GM12865 (cell line): ENCODE data around the gene SCFD2.

Experiments
- DNase-seq: peaks from one replicate; pipeline ENCODE4 v3.0.0; 2010; ENCODE audit warnings: low read depth
- H3K4me3 ChIP-seq: 2 replicates; pipeline ENCODE4 v1.5.1; 2011; ENCODE audit warnings: mild to moderate bottlenecking, low read depth, low read length, control low read depth
- CTCF ChIP-seq: IDR thresholded peaks from 2 replicates; pipeline ENCODE4 v1.5.1; 2011; ENCODE audit warnings: low read length, control low read depth, low read depth, inconsistent platforms; ENCODE audit not compliant: insufficient read depth; ENCODE audit errors: missing control alignments

Gene SCFD2

GRCh38 chr4:52861879-52862616, 503.8 kb downstream of the SCFD2 start, which contains the start of gene RASL11B:
Gene RASL11B, plus strand, starts transcription at chr4:52862317. Its CDS starts 191 bp downstream, at chr4:52862508.
- no peak for TF ChIP-seq CTCF
- H3K4me3 ChIP-seq: peak within 1 kb of the TSS; percentile 54
- DNase-seq: peak; percentile 78

DNA sequence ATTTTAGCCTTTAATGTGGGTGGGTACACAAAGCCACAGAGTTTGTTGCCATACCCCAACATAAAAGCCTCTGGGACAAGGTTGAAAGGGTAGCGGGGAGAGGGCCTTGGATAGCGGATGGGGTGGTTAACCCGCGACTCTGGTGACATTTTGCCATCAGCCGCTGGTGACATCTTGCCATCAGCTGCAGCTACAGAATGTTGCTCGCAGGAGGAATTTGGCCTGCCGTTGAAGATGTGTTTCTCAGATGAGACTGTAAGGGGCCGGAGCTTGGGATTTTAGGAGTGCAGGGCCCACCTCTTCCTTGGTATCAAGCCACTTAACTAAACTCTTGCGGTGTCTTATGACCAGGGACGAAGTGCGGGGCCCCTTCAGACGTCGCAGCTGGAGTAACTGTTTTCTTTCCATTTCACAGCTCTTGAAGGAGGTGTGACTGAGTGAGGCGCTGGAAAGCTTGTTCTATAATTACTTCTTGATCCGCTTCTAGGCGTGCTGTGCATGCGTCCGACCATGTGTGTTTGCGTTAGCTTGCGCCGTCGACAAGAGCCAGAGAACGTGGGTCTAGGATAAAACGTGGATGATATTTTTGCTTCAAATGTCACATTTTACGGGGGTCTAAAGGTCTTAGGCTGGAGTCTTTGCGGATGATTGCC, 504.6 kb downstream of the SCFD2 start:
- DNase-seq: no peak
- peak overlapping the region; percentile 54 for H3K4me3 ChIP-seq
- no peak for TF ChIP-seq CTCF

- H3K4me3 ChIP-seq: no peak overlapping the region
- no peak for TF ChIP-seq CTCF
These were observed 505.5 kb downstream of the SCFD2 start for GRCh38 chr4:52860361-52860760.

GRCh38 chr4:52856801-52857200, 509.1 kb downstream of the SCFD2 start:
- no peak overlapping the region for H3K4me3 ChIP-seq
- TF ChIP-seq CTCF: no peak
- DNase-seq: no peak

More at GRCh38 chr4:52860361-52860760, 505.5 kb downstream of the SCFD2 start:
- no peak for DNase-seq

DNA sequence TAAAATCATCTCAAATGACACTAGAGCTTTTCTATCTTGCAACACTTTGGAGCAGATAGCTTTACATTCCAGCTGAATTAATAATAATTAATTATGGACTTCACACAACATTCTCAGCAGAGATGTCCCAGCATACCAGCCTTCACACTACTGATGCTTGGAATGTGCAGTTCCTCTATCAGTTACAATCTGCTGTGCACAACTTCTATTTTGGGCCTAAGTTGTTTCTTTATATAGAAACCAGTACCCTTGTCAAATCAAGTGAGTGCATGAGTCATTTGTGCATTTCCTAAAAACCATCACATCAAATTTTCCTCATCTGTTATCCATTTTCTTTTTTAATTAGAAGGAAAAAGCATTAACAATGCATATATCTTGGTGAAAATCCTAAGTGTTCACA, 512.5 kb downstream of the SCFD2 start:
- DNase-seq: no peak
- no peak for TF ChIP-seq CTCF
- H3K4me3 ChIP-seq: no peak overlapping the region

- no peak for TF ChIP-seq CTCF
- no peak for DNase-seq
- H3K4me3 ChIP-seq: no peak overlapping the region
These were observed 513.1 kb downstream of the SCFD2 start for GRCh38 chr4:52852711-52853110.
